Spleen (tissue), 7 donors: ENCODE data around the gene FCRL2.

Experiments used
- POLR2A ChIP-seq, 3 donors: fragments of 450-650 bp; IDR thresholded peaks; one replicate each; pipeline ENCODE4 v1.5.1; 2017; ENCODE audit warnings: antibody characterized with exemption in 3 of 3, mild to moderate bottlenecking in 1 of 3
- POLR2AphosphoS5 ChIP-seq, 3 donors: sonication (generic); formaldehyde crosslinking; IDR thresholded peaks; one replicate each; pipeline ENCODE4 v1.5.1; 2017; ENCODE audit warnings: antibody characterized with exemption in 3 of 3
- TF ChIP-seq, protein P1 (sequence below), 11 experiments: fragments of 200-600 bp in 7 of 11; fragments of 450-650 bp in 4 of 11; sonication (generic) in 4 of 11; IDR thresholded peaks in 8 of 11; conservative IDR thresholded peaks in 3 of 11; 1 replicate in 7 of 11; 2 replicates in 4 of 11; pipeline versions ENCODE4 v1.4.0 to v1.8.0; 2016 to 2021; ENCODE audit warnings: antibody characterized with exemption in 11 of 11, inconsistent platforms in 4 of 11, mild to moderate bottlenecking in 1 of 11
- donor health status: DM: no; HTN: no; CAD: no; lungs with moderate emphysema.
- donor health status: DM: no; HTN: no; CAD: no.
- donor health status: DM: no; HTN: no; CAD: no.

- TF ChIP-seq, protein P1, sequence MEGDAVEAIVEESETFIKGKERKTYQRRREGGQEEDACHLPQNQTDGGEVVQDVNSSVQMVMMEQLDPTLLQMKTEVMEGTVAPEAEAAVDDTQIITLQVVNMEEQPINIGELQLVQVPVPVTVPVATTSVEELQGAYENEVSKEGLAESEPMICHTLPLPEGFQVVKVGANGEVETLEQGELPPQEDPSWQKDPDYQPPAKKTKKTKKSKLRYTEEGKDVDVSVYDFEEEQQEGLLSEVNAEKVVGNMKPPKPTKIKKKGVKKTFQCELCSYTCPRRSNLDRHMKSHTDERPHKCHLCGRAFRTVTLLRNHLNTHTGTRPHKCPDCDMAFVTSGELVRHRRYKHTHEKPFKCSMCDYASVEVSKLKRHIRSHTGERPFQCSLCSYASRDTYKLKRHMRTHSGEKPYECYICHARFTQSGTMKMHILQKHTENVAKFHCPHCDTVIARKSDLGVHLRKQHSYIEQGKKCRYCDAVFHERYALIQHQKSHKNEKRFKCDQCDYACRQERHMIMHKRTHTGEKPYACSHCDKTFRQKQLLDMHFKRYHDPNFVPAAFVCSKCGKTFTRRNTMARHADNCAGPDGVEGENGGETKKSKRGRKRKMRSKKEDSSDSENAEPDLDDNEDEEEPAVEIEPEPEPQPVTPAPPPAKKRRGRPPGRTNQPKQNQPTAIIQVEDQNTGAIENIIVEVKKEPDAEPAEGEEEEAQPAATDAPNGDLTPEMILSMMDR (IDR thresholded peaks at IDR 0.05 in 8 of 11, conservative IDR thresholded peaks at IDR 0.05 in 3 of 11) = no peak
- TF ChIP-seq POLR2A (IDR thresholded peaks at IDR 0.05) (no peak), POLR2AphosphoS5 (IDR thresholded peaks at IDR 0.05) (no peak)
These were observed 54.9 kb downstream of the FCRL2 start for GRCh38 chr1:157721985-157722384.
